Activated gamma-delta T cell treated with anti-CD3 and anti-CD28 coated beads, Interleukin-2, amount 50 U/mL, for 16 hours (primary cell): ENCODE data around the gene SOX5.
"Not testable (repeated sequence)": the region's sequence is repeated elsewhere in the genome, so short reads cannot be mapped to it uniquely, and the experiment has no call there.

Experiments
- DNase-seq: peaks from one replicate; pipeline ENCODE4 v3.0.0-alpha.2; 2020; ENCODE audit warnings: low read depth

The SOX5 gene

DNA sequence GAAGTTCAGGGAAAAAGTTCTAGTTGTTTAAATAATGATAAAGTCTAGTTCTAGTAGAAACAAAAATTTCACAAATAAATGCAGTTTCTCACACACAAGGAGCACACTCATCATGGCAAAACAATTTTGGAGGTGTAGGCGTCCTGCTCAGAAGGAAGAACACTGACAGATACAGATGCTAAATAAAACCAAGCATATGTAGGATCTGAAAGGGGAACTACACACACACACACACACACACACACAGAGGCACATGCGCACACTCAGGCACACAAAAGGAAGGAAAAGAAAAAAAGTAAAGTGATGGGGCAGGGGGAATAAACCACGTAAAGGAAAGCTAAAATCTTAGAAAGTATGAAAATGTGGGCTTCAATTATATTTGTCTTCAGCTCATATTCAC is 117.7 kb downstream of the SOX5 start:
- no peak for DNase-seq

DNA sequence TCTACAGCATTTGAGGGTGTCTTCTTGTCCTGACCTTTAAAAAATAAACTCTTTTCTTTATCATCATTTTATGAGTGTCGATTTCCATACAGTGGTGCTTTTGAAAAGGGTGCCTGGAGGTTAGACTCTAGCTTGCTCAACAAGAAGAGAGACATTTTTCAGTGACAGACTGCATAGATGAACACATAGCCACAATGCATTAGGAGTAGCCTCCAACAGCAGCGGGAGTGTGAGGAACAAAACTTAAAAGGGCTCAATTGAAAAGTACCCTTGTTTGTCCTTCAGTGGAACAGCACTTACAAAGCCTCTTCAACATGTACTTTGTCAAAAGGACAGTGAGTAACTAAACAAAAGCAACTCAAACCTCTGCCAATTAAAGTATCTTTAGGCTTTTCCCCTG is 119.3 kb downstream of the SOX5 start:
- no peak for DNase-seq

DNA sequence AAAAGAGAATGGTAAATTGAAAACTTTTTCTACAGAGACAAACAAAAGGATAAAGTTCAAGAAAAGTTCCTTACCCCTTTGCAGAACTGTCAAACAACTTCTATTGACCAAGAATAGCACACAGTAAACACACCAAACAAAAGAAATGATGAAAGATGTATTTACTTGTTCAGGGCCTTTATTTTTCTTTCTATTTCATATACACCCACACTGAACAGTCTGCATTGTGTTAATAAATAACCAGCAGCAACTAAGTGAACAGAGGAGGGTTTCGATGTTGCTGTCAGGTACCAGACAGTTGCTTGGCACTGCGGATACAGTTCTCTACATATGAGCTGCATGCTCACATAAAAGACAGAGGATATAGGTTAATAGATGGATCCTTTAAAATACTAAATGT is 122.1 kb downstream of the SOX5 start:
- DNase-seq, result no peak

DNA sequence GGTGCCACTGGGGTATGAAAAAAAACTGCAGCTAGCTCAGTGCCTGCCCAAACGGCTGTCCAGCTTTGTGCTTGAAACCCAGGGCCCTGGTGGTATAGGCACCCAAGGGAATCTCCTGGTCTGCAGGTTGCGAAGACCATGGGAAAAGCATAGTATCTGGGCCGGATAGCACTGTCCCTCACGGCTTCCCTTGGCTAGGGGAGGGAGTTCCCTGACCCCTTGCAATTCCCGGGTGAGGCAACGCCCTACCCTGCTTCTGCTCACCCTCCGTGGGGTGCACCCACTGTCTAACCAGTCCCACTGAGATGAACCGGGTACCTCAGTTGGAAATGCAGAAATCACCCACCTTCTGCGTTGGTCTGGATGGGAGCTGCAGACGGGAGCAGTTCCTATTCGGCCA is 124.3 kb downstream of the SOX5 start:
- not testable (repeated sequence) for DNase-seq

DNA sequence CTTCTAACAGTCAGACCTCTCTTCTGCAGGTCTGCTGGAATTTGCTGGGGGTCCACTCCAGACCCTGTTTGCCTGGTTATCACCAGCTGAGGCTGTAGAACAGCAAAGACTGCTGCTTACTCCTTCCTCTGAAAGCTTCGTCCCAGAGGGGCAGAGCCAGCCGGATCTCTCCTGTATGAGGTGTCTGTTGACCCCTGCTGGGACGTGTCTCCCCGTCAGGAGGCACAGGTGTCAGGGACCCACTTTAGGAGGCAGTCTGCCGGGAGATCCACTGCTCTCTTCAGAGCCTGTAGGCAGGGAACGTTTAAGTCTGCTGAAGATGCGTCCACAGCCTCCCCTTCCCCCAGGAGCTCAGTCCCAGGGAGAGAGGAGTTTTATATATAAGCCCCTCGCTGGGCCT is 125.1 kb downstream of the SOX5 start:
- no peak for DNase-seq

DNA sequence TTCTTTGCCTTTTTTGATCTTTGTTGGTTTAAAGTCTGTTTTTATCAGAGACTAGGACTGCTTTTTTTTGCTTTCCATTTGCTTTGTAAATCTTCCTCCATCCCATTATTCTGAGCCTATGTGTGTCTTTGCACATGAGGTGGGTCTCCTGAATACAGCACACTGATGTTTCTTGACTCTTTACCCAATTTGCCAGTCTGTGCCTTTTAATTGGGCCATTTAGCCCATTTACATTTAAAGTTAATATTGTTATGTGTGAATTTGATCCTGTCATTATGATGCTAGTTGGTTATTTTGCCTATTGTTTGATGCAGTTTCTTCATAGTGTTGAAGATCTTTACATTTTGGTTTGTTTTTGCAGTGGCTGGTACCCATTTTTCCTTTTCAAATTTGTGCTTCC is 126.6 kb downstream of the SOX5 start:
- not testable (repeated sequence) for DNase-seq

DNA sequence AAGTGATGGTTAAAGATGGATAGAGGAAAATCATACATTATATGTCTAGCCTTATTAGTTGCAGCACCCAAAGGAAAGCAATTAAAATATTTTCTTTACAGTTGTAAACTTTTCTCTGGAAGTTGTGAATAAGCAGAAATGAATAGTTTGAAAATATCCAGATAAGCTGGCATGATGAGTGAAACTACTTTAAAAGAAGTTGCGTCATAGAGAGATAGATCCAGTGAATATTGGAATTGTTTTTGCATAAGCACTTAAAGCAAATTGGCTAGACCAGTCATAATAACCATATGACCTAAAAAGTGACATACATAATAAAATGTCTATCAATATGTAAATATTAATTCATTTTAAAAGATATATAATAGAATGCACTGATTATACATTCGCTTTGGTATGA is 132.1 kb downstream of the SOX5 start:
- DNase-seq, result no peak

DNA sequence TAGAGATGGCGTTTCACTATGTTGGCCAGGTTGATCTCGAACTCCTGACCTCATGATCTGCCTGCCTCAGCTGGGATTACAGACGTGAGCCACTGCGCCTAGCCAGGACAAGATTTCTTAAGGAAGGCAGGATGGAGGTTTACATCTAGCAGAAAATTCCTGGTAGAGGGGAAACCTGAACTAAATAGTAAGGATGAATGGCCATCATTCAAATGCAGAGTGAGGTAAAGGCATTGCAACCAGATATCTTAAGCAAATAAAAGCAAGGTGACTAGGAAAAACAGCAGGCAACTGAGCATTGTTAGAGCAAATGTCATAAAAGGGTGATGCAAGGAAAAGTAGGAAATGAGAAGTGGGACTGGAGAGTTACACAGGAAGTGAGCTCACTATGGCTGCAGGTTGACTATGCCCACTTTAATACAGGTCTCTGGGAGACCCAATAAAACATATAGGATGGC is 133.0 kb downstream of the SOX5 start:
- no peak for DNase-seq

DNA sequence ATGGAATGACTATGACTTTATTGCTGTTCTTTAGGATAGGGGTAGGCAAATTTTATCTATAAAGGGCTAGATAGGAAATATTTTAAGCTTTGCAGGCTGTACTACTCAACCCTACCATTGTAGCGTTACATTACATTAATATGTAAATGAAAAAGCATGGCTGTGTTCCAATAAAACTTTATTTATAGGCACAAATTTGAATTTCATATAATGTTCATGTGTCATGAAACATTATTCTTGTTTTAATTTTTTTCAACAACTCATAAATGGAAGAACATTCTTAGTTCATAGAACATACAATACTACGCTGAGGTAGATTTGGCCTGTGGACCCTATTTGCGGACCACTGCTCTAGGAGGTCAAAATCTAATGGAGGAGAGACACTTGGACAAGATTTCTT is 133.7 kb downstream of the SOX5 start:
- no peak for DNase-seq

DNA sequence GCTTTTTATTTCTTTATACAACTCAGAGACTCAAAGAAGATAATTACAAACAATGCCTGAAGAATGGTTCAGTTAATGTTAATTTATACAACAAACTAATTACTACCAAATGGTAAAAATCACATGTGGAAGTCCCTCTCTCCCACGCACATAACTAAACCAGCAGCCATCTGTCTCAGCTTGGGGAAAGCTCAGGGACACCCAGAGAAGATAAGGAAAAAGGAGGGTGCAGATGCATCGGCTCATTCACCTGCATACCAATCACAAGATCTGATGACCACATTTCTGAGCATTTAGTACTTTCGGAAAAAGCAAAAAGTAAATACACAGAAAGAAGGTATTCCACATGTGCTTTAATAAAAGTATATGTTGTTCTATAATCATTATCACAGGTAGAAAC is 136.3 kb downstream of the SOX5 start:
- no peak for DNase-seq

DNA sequence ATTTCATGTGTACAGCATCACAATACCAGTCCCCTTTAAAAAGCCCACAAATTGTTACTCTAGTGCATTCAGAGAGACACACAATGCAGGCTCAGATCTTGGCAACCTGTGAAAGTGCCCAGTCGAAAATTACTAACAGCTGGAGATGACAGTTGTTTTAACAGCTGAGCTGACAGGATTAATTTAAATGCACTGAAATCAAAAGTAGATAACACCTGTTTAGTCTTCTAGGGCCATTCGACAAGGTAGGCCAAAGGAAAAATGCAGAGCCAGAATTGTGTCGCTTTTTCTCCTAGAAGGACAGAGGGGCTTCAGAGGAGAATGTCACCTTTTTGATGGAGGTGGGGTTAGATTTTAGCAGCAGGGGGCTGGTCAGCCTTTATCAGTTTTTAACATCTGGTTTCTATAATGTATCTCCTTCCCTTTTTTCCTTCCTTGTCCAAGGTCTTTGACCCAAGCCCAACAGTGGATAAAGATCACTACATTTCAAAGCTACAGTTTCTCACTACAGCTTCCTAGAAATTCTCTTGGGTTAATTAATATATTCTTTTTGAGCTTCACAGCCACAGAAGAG is 139.1 kb downstream of the SOX5 start:
- no peak for DNase-seq

DNA sequence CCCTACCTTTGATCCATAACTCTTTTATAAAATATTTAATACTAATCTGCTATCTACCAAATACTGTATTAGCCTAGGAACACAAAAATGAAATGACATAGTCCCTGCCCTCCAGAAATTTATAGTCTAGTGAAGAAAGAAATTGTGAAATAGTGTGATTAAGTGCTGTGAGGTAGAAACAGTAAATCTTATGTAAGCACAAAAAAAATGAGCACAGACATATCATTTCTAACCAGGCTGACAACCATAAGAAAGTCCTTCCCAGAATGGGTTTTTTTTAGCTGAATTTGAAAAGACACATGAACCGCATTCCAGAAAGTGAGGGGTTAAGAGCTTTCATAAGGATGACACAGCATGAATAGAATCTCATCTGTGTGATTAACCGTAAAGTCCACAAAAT is 145.9 kb downstream of the SOX5 start:
- no peak for DNase-seq

DNA sequence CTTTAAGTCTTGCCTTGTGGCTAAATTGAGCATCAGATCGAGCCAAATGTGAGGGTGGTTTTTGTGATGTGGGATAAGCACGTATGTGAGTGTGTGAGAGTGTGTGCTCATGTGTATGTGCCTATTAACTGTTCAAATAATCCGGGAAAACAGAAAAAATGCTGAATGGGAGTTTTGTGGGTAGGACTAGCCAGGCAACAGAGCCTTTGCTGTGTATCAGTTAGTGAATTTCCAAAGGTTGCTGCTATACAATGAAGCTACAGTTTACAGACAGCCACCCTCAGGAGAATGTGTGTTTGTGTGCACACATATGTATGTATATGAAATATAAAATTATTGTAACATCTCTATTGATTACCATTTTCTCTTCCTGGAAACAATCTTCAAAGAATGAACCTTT is 154.0 kb downstream of the SOX5 start:
- DNase-seq, result no peak

DNA sequence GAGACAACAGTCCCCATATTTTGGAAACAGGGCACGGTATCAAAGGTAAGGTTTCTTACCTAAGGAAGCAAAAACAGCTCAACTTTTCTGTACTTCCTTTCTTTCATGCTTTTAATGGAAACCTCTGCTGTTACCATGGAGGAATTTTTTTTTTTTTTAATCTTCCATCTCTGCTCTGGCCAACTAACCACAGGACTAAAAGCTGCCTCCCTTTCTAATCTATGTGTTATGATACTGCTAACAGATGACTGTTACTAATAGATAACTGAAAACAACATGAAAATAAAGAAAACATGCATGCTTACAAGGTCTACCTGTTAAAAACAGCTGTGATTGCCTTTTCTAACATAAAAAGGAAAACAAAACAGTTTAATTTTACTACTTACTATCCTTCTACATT is 168.4 kb downstream of the SOX5 start:
- DNase-seq, result no peak

DNA sequence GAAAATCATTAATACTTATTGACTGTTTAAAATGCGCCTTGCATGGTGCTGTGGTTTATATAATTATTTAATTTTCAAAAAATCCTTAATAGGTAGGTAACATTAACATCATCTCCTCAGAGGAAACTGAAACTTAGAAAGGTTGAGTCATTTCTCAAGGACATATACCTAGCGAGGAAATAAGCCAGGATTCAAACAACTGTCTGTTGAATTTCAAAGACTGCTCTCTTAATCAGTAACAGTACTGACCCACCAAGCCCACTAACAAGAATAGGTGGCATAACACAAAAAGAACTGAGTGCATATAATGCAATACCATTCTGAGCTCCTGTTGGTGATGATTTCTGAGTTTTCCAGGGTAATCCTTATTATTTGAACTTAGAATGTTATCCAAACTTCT is 174.3 kb downstream of the SOX5 start:
- DNase-seq, result no peak

DNA sequence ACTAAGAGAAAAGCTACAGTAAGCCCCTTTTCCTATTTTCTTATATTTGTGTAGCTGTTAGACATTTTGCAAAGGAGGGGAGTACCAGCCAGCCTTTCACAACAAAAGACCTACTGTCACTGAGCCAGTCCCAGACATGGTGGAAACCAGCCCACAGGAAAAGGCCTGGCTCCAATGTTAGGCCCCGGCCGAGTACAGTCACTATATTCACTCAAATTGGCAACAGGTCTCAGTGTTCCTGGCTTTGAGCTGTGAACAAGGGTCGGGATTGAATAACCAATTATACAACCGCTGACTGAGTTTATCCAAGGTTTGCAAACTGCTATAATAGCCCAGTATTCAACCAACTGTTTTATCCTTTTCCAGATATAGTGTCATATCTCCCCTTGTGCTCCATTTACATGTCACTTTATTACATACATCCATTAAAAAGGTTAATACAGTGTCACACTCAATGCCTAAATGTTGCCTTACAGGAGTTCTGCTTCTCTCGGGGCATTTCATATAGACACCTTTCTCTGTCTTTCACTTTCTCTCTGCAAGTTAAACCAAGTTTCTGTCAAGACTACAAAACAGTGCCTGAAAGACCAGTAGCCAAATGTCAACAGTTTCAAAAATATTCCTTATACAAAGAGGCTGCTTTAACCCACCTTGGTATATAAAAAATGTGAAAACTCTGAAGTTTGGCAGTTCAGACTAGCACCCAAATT is 178.1 kb downstream of the SOX5 start:
- no peak for DNase-seq

DNA sequence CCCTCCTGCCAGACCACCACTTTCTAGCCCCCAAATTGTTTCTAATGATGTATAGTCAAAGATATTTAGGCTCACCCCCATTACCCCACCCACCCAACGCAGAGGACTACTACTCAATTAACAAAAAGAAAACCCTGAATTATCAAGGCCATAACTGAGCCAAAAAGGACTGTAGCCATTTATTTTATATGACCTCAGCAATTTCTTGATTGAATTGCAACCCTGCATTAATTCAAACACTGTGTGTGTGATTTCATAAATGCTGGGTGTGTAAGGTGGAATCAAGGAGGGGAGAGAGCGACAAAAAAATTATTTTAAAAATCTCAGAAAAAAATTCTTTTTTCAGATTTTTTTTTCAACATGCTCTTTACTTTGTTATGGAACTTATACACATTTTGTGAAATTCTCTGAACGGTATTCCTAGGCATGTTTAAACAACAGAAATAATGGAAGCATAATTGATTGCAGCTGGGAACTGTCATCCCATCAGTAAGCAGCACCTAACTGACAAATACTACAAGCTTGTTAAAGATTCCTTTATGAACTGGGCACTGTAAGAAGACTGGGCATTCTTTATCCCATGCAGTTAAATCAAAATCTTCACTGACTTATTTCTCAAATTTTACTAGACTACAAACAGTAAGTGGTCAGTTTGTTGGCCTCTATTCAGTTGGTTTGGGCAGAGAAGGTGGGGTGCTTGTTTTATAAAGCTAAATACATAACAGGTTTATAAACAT is 179.1 kb downstream of the SOX5 start:
- DNase-seq, result no peak

DNA sequence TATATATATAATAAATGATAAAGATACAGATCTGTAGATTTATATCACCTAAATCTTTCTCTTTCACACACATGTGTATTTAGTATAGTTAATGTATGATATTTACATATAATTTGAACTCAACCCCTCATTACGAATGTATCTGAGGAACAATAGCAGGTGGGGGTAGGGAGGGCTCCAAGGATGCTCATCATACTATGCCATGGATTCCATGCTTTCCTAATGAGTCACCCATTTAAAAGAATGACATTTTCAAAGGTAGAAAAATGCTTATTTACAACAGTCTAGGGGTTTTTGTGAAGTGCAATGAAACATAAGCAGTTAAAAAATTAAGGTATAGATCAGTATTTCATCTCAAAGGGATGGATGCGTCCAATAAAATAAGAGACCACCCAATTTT is 181.6 kb downstream of the SOX5 start:
- no peak for DNase-seq

DNA sequence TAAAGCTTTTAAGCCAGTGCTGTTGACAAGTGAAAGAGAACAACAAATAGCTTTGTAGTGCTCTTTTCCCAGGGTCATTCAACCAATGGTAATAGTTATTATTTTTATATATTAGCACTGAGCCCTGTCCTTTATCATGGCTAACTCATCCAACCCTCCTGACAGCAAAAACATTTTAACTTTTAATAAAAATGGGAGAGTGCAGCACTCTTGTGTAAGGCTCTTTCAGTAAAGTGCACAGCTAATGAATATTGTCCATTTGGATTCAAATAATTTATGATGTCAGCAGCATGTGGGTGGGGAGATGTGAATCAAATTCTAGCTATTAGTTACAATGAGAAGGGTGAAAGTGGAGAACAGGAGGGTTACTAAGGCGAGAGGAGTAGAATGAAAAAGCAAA is 185.7 kb downstream of the SOX5 start:
- DNase-seq, result no peak

DNA sequence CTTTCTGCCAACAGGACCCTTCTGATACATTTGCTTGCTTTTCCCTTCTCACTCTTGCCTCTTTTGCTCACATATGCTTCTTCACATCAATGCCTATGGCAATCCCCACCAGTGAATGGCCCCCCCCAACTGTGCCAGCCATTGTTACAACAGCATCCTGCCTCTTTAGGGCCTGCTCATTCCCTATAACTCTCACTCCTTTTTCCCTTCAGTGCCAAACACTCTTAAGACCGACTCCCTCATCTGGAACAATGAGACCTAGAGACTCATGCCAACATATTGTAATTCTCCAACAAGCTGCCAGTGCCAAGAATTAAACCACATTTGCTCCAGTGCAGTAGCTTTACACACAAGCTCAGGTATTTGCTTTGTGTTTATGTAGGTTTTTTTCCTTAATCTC is 189.0 kb downstream of the SOX5 start:
- no peak for DNase-seq

DNA sequence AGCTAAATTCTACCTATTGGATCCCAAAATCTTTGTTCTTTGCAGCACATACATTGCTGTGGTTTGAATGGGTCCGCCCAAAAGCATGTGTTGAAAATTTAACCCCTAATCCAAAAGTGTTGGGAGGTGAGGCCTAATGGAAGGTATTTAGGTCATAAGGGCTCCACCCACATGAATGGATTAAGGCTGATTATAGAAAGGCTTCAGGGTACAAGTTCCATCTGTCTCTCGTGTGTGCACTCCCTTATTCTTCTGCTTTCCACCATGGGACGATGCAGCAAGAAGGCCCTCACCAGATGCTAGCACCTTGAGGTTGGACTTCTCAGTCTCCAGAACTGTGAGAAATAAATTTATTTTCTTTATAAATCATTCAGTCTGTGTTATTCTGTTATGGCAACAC is 190.9 kb downstream of the SOX5 start:
- DNase-seq, result no peak

DNA sequence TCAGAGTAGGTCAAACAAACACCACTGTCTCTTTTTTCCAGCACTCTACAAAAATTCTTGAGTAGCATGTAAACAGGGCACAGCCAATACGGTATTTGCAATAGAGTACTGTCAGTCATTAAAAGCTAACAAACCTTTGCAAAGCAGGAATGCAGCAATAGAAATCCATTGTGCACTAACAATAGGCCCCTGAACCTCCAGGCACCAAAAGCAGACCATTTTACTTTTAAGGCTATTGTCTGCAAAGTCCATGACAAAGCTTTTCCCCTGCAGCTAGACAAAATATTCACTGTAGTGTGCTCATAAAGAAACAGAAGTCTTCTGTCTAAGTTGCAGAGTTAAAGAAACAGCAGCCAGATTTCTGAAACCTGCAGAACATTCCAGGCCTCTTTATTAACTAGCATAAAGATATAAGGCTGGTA is 191.9 kb downstream of the SOX5 start:
- DNase-seq, result no peak

DNA sequence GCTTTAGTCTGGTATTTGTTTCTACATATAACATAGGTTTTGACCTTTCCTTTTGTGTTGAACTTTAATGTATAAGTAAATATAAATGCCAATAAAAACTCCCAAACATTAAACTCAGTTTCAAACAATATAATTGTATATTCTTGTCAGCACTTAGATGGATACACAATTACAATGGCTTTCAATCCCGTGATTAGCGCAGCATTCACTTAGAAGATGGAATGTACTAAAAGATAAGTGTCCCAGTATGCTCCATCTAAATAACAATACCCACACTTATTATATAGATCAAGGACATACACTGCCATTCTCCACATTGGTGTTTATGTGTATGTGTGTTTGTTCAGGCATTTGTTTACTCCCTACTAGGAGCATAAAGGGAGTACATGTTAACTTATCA is 193.1 kb downstream of the SOX5 start:
- no peak for DNase-seq
